ENCODE results near the gene TOMM34. TPM values are rescaled to one million over a fixed set of nuclear protein-coding genes. Genes with fewer than 3 reads are reported as not detected.

Gene TOMM34, protein sequence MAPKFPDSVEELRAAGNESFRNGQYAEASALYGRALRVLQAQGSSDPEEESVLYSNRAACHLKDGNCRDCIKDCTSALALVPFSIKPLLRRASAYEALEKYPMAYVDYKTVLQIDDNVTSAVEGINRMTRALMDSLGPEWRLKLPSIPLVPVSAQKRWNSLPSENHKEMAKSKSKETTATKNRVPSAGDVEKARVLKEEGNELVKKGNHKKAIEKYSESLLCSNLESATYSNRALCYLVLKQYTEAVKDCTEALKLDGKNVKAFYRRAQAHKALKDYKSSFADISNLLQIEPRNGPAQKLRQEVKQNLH
- 16.8 and 22.2 TPM in 2 replicates for total RNA-seq

DNA sequence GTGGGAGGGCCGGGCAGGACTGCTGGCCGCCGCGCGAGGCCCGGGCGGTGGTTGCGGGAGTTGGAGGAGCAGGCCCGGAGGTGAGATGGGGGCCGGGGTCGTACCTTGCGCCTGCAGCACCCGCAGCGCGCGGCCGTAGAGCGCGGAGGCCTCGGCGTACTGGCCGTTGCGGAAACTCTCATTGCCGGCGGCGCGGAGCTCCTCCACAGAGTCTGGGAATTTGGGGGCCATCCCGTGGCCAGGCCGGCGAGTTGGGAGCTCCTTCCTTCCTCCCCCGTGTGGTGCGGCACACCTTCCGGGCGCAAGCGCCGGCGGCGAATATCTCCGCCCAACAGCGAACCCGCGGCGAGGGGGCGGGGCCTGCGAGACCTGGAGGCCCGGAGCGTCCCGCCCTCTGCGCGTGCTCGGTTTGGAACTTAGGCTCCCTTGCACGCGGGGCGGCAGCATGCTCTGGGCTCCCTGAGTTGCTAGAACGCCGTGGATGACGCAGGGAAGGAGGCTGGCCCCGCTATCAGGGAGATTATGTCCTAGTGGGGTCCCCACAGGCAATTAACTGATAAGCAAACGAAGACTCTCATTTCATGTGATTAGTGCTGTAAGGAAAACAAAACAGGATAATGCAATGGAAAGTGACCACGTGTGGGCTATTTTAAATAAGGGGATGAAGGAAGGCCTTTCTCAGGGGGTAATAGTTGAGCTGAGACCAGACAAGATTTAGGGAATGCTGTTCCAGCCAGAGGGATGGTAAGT, at the start of gene TOMM34:
Gene TOMM34 (minus strand): TSS at position 295 of the 750 bp plus-strand sequence. CDS start 64 bp downstream, at position 231.
- DNase-seq, result peak; percentile 95

DNA sequence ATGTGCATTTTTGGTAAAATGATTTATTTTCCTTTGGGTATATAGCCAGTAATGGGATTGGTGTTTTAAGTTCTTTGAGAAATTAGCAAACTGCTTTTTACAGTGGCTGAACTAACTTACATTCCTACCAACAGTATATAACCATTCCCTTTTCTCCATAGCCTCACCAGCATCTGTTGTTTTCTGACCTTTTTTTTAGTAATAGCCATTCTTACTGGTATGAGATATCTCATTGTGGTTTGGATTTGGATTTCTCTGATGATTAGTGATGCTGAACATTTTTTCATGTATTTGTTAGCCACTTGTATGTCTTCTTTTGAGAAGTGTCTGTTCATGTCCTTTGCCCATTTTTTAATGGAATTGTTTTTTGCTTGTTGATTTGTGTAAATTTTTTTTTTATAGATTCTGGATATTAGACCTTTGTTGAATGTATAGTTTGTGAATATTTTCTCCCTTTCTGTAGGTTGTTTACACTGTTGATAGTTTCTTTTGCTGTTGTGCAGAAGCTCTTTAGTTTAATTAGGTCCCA, 48.4 kb upstream of the TOMM34 start:
- DNase-seq, result no peak

- no peak for DNase-seq
Observed at GRCh38 chr20:44997668-44998067, 37.5 kb upstream of the TOMM34 start.

DNA sequence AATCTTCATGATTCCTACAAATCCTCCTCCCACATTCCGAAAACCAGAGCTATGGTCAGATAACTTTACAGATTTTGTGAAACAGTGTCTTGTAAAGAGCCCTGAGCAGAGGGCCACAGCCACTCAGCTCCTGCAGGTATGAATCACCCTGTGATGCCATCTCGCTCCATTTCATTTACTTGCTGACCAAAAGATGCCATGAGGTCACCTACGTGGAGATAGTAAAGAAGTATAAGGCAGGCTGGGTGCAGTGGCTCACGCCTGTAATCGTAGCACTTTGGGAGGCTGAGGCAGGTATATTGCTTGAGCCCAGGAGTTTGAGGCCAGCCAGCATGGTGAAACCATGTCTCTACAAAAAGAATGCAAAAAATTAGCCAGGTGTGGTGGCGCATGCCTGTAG, 37.0 kb upstream of the TOMM34 start:
- no peak for DNase-seq

- DNase-seq, result peak; percentile 78
Observed at GRCh38 chr20:44993343-44993742, 33.1 kb upstream of the TOMM34 start.

DNA sequence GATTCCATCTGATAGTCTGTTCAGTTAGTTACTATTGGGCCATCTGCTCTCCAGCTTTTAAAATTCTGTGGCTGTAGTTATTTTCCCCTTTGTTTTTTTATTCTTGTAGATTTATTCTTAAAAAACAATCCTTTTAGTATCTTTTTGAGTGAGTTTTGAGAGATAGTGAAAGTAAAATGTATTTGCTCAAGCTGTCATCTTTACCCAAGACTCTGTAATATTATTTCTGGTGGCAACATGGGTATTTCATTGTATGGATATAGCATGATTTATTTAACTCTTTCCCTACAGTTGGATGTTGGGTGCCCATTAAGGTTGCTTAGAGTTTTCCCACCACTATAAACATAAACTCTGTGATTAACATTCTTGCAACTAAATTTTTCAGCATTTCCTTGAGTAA, 30.8 kb upstream of the TOMM34 start:
- no peak for DNase-seq

- DNase-seq, result no peak
Observed at GRCh38 chr20:44990425-44990824, 30.2 kb upstream of the TOMM34 start.

GRCh38 chr20:44988631-44989171, 28.5 kb upstream of the TOMM34 start:
- DNase-seq, result no peak

DNA sequence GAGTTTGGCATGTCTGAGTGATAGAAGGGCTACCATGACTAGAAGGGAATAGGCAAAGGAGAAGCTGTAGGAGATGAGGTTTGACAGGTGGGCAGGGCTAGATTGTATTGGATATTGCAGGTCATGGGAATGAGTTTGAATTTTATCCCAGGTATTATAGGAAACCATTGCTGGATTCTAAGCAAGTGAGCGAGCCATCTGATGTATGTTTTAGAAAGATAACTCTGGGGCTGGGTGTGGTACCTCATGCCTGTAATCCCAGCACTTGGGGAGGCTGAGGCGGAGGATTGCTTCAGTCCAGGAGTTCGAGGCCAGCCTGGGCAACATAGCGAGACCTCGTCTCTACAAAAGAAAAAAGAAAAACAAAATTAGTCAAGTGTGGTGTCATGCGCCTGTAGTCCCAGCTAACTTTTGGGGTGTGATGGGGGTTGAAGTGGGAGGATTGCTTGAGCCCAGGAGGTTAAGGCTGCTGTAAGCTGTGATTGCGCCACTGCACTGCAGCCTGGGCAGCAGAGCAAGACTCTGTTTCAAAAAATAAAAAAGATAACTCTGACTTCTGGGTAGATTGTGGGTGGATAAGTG, 23.0 kb upstream of the TOMM34 start:
- no peak for DNase-seq

DNA sequence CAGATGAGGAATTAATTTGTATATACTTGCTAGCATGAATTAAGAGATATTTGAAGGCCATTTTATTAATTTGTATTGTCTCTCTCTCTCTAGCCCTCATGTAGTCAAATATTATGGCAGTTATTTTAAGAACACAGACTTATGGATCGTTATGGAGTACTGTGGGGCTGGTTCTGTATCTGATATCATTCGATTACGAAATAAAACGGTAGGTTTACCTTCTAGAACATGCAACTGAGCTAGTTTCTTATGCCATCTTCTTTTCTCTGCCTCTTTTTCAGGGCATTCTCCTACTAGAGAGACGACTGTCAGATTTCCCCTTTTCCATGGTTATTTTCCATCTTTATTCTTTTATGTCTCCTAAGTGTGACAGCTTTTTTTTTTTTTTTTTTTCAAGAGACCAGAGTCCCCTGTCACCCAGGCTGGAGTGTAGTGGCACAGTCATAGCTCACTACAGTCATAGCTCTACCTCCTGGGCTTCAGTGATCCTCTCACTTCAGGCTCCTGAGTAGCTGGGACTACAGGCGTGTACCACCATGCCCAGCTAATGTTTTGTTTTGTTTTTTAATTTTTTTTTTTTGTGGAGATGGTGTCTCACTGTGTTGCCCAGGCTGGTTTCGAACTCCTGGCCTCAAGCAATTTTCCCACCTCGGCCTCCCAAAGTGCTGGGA, 21.7 kb upstream of the TOMM34 start:
- DNase-seq, result no peak

GRCh38 chr20:44979090-44979621, 19.0 kb upstream of the TOMM34 start:
- DNase-seq, result peak; percentile 28

DNA sequence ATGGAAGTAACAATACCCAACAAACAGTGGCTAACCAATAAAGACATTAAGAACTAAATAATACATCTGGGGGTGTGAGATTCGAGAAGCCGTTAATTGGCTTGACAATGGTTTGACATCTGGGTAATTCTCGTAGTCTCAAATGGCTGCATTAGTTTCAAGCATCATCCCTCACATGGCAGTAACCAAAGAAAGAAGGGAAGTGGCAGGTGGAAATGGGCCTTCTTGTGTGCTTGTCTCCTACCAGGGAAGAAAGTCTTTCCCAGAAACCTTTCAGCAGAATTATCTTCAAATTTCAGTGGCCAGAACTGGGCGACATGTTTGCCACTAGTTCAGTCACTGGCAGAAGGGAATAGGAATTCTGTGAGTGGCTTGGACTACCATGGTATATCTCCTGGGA, 16.5 kb upstream of the TOMM34 start:
- no peak for DNase-seq

DNA sequence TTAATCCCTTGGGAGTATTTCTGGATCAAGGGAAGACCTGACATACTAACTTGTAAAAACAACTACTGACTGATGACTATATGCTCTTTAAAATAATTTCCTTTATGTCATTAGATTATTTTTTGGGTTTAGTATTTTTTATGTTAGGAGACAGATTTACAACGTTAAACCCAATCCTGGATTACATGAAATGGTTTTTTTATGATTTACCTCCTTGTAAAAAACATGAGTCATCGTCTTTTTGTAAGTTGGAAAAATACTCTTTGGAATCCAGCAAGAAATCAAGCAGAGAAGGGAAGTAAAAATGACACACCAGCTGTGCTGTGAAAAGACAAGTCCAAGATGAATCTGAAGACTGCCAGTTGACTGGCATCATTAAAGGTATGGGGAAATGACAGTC, 12.9 kb upstream of the TOMM34 start:
- peak; percentile 60 for DNase-seq

DNA sequence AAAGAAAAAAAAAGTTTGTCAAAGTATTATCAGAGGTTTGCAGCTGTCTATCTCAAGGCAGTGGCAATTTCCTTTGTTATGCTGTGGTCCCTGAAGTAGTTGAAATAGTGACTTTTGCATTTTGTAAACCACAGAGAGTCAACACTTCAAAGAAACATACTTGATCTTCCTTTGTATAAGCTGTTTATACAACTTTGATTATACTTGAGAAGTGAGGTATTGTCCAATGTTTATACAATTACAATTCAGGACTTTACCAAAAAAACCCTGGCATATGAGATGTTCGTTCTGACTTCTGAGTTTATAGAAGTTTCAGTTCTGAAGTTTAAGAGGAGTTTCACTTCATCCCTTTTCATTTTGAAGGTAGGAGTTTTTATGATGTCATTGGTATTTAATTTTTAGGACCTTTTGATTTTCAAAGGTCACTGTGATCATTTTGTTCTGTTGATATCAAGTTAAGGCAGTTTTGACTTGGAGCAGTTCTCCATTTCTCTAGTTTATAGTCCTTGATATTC, 10.1 kb upstream of the TOMM34 start:
- peak; percentile 32 for DNase-seq

DNA sequence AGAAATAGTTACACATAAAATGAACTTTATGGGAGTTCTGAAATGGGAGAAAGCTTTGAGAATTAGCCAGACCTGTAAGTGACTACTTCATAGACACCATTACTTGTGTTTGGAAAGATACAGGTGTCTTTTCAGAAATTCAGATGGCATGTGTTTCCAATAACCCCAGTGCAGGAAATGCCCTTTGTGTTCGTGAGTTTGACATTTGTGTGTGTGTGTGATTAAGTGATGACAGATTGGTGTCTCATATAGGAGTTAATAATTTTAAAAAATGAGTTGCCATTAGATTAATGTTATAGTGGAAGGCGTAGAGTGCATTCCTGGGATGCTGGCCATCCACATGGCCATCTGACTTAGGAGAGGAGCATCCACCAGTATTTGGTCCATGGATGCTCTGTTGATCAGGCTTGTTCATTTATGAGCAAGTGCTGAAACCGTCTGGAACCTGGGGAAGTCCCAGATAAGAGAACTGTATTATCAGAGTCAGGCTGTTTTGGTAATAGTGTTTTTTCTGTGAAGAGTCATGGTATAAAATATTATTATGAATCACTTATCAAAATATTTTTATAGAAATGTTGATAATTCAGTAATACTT, 9.2 kb upstream of the TOMM34 start:
- peak; percentile 10 for DNase-seq

DNA sequence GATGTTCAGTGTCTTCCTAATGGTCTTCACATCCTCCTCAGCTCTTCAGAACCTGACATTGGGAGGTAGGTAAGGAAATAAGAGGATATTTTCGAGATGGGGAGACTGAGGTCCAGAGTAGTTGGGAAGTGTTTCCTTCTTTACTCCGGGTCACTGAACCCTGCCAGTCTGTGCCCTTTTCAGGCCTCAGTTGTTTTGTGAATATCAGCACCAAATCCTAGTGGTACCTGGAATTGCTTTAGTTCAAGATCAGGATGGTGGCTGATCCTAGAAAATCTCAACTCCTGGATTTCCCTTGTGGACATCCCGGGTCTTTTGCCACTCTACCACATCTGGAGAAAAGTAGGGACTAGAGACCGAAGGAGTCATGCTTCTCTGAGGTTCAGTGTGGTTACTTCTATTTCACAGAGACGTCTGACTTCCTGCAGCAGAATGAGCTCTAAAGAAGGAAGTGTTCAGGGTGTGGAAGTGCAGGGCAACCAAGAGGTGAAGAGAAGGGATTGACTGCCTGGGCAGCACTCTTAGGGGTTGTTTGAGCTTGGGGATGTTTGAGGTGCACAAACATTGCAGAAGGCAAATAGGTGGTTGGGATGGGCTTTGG, 7.1 kb upstream of the TOMM34 start:
- peak; percentile 32 for DNase-seq

- peak; percentile 96 for DNase-seq
Observed at GRCh38 chr20:44966030-44966961, 6.1 kb upstream of the TOMM34 start, which contains the start of gene STK4. TSS of gene STK4 (plus strand) at chr20:44966512. CDS start at chr20:44966569, 57 bp downstream.

GRCh38 chr20:44965651-44966029, 5.4 kb upstream of the TOMM34 start:
- DNase-seq, result no peak

GRCh38 chr20:44963325-44964215, 3.4 kb upstream of the TOMM34 start:
- no peak for DNase-seq
